ENCODE data around the gene MAGEA8. TPM values are rescaled to one million over a fixed set of nuclear protein-coding genes. Genes with fewer than 3 reads are reported as not detected.

The MAGEA8 gene
- total and polyA plus RNA-seq, 4 donors = not detected

GRCh38 chrX:149865390-149865789 lies 15.6 kb upstream of the MAGEA8 start (continued):
- TF ChIP-seq, protein P1, sequence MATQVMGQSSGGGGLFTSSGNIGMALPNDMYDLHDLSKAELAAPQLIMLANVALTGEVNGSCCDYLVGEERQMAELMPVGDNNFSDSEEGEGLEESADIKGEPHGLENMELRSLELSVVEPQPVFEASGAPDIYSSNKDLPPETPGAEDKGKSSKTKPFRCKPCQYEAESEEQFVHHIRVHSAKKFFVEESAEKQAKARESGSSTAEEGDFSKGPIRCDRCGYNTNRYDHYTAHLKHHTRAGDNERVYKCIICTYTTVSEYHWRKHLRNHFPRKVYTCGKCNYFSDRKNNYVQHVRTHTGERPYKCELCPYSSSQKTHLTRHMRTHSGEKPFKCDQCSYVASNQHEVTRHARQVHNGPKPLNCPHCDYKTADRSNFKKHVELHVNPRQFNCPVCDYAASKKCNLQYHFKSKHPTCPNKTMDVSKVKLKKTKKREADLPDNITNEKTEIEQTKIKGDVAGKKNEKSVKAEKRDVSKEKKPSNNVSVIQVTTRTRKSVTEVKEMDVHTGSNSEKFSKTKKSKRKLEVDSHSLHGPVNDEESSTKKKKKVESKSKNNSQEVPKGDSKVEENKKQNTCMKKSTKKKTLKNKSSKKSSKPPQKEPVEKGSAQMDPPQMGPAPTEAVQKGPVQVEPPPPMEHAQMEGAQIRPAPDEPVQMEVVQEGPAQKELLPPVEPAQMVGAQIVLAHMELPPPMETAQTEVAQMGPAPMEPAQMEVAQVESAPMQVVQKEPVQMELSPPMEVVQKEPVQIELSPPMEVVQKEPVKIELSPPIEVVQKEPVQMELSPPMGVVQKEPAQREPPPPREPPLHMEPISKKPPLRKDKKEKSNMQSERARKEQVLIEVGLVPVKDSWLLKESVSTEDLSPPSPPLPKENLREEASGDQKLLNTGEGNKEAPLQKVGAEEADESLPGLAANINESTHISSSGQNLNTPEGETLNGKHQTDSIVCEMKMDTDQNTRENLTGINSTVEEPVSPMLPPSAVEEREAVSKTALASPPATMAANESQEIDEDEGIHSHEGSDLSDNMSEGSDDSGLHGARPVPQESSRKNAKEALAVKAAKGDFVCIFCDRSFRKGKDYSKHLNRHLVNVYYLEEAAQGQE (IDR thresholded peaks at IDR 0.05) = no peak
- TF ChIP-seq MAX (IDR thresholded peaks at IDR 0.05) (no peak), FOXA1 (IDR thresholded peaks at IDR 0.05) (no peak), RXRA (IDR thresholded peaks at IDR 0.05) (no peak), NR2F2 (IDR thresholded peaks at IDR 0.05) (no peak), HNF4A (conservative IDR thresholded peaks at IDR 0.05) (no peak), SP1 (IDR thresholded peaks at IDR 0.05) (no peak), TAF1 (conservative IDR thresholded peaks at IDR 0.05) (no peak), FOXA2 (IDR thresholded peaks at IDR 0.05) (no peak)
- TF ChIP-seq, protein P2, sequence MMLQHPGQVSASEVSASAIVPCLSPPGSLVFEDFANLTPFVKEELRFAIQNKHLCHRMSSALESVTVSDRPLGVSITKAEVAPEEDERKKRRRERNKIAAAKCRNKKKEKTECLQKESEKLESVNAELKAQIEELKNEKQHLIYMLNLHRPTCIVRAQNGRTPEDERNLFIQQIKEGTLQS (IDR thresholded peaks at IDR 0.05) = no peak

DNA sequence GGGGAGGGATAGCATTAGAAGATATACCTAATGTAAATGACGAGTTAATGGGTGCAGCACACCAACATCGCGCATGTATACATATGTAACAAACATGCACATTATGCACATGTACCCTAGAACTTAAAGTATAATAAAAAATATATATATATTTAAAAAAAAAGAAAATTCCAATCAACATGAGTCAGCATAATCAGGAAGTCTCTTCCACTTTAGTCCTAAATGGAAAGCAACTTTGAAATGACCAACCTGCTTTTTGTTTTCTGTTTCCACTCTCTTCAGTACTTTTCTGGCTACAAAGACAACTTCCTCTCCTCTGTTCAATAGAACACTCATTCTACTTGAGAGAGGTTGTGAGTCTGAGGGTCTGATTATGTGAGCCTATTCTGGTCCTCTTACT lies 13.5 kb upstream of the MAGEA8 start:
- Histone ChIP-seq H3K4me3 (ENCODE audit: low read depth in 1 of 3, low read length in 3 of 3) (no peak overlapping the region), H3K27ac (ENCODE audit: low read depth in 1 of 2, low read length in 2 of 2) (no peak overlapping the region), H3K9me3 (ENCODE audit: control insufficient read depth in 4 of 4, low read length in 3 of 4) (no peaks in the 10 kb centered on the region), H3K36me3 (ENCODE audit: control insufficient read depth in 4 of 4, insufficient read depth in 3 of 4, low read depth in 1 of 4, low read length in 3 of 4) (no peaks in the 10 kb centered on the region), H3K27me3 (ENCODE audit: control insufficient read depth in 4 of 4, insufficient read depth in 4 of 4, low read length in 3 of 4) (no peaks in the 10 kb centered on the region), H3K9ac (ENCODE audit: low read depth in 1 of 2, low read length in 2 of 2) (no peak overlapping the region), H3K4me1 (ENCODE audit: control insufficient read depth in 4 of 4, insufficient read depth in 4 of 4, low read length in 3 of 4) (no peaks in the 10 kb centered on the region)
- TF ChIP-seq JUND (IDR thresholded peaks at IDR 0.05) (no peak), CTCF (IDR thresholded peaks at IDR 0.05; ENCODE audit: low read depth, low read length, missing input control) (no peak), HNF4G (IDR thresholded peaks at IDR 0.05) (no peak), SP1 (IDR thresholded peaks at IDR 0.05) (no peak), GABPA (IDR thresholded peaks at IDR 0.05 in 1 of 2, conservative IDR thresholded peaks at IDR 0.05 in 1 of 2) (no peak), RAD21 (IDR thresholded peaks at IDR 0.05) (no peak), RXRA (IDR thresholded peaks at IDR 0.05) (no peak), YY1 (IDR thresholded peaks at IDR 0.05) (no peak), FOXA1 (IDR thresholded peaks at IDR 0.05) (no peak), FOXA2 (IDR thresholded peaks at IDR 0.05) (no peak), HNF4A (conservative IDR thresholded peaks at IDR 0.05) (no peak), MAX (IDR thresholded peaks at IDR 0.05) (no peak), TAF1 (conservative IDR thresholded peaks at IDR 0.05) (no peak), NR2F2 (IDR thresholded peaks at IDR 0.05) (no peak), EGR1 (IDR thresholded peaks at IDR 0.05; ENCODE audit: low read depth in 2 of 2) (no peak)
- TF ChIP-seq, protein P3, sequence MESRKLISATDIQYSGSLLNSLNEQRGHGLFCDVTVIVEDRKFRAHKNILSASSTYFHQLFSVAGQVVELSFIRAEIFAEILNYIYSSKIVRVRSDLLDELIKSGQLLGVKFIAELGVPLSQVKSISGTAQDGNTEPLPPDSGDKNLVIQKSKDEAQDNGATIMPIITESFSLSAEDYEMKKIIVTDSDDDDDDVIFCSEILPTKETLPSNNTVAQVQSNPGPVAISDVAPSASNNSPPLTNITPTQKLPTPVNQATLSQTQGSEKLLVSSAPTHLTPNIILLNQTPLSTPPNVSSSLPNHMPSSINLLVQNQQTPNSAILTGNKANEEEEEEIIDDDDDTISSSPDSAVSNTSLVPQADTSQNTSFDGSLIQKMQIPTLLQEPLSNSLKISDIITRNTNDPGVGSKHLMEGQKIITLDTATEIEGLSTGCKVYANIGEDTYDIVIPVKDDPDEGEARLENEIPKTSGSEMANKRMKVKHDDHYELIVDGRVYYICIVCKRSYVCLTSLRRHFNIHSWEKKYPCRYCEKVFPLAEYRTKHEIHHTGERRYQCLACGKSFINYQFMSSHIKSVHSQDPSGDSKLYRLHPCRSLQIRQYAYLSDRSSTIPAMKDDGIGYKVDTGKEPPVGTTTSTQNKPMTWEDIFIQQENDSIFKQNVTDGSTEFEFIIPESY (IDR thresholded peaks at IDR 0.05) = no peak
- TF ChIP-seq, protein P1 (IDR thresholded peaks at IDR 0.05) = no peak
- TF ChIP-seq, protein P2 (IDR thresholded peaks at IDR 0.05) = no peak
- WGBS = 97% methylated on average over 3 of the region's 3 CpGs
- DNase-seq (ENCODE audit: low spot score) = no peak

Data from liver (tissue), 9 donors.